A673 (cell line): Measurements from ENCODE around the gene GRB10.

ENCODE experiments used
- EZH2 ChIP-seq: fragments of 200-600 bp; sonication (generic); IDR thresholded peaks from 2 replicates; pipeline ENCODE4 v1.6.1; 2017; ENCODE audit warnings: borderline replicate concordance, low read depth, mild to moderate bottlenecking, mixed read lengths, antibody characterized with exemption, low read length; ENCODE audit not compliant: poor library complexity, severe bottlenecking
- TF ChIP-seq, protein P1 (sequence below): fragments of 300-800, 200-600 bp; sonication (generic); conservative IDR thresholded peaks from 2 replicates; pipeline ENCODE4 v1.5.1; 2017; ENCODE audit warnings: low read depth, mild to moderate bottlenecking, antibody characterized with exemption, low read length, moderate library complexity, mixed read lengths

DNA sequence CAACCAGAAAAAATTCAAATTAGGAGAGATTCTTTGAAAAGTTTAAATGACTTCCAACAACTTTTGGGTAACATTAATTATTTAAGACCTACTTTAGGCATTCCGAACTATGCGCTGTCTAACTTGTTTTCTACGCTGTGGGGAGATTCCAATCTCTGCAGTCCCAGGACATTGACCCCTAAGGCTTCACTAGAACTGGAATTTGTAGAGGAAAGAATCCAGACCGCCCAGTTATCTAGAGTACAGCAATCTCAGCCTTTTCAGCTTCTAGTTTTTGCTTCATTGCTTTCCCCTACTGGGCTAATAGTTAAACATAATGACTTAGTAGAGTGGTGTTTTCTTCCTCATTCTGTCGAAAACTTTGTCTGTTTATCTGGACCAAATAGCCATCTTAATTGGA, 202.6 kb downstream of the GRB10 start:
- TF ChIP-seq, protein P1, sequence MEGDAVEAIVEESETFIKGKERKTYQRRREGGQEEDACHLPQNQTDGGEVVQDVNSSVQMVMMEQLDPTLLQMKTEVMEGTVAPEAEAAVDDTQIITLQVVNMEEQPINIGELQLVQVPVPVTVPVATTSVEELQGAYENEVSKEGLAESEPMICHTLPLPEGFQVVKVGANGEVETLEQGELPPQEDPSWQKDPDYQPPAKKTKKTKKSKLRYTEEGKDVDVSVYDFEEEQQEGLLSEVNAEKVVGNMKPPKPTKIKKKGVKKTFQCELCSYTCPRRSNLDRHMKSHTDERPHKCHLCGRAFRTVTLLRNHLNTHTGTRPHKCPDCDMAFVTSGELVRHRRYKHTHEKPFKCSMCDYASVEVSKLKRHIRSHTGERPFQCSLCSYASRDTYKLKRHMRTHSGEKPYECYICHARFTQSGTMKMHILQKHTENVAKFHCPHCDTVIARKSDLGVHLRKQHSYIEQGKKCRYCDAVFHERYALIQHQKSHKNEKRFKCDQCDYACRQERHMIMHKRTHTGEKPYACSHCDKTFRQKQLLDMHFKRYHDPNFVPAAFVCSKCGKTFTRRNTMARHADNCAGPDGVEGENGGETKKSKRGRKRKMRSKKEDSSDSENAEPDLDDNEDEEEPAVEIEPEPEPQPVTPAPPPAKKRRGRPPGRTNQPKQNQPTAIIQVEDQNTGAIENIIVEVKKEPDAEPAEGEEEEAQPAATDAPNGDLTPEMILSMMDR: no peak
- no peak for TF ChIP-seq EZH2
